Measurements from ENCODE around the gene HOXB1. TPM values are rescaled to one million over a fixed set of nuclear protein-coding genes. Genes with fewer than 3 reads are reported as not detected.

HOXB1 gene
- total RNA-seq, 1 donor from 2014 or later = not detected

- no peaks in the 10 kb centered on the region for H3K9me3 Mint-ChIP-seq (ENCODE audit: unreplicated experiment)
- H3K27ac Mint-ChIP-seq (ENCODE audit: unreplicated experiment) = peak overlapping the region; percentile 74
- H3K36me3 Mint-ChIP-seq (ENCODE audit: low read depth, unreplicated experiment) = peaks cover 21% of the 10 kb centered on the region
- peaks cover 26% of the 10 kb centered on the region for H3K27me3 Mint-ChIP-seq (ENCODE audit: unreplicated experiment)
- DNase-seq (ENCODE audit: low spot score) = no peak
- no peak for TF ChIP-seq CTCF (IDR thresholded peaks at IDR 0.05; ENCODE audit: unreplicated experiment)
- peak overlapping the region; percentile 71 for H3K4me3 Mint-ChIP-seq (ENCODE audit: unreplicated experiment)
- peaks cover 51% of the 10 kb centered on the region for H3K4me1 Mint-ChIP-seq (ENCODE audit: unreplicated experiment)
Observed at GRCh38 chr17:48546924-48547807, 16.4 kb upstream of the HOXB1 start.

DNA sequence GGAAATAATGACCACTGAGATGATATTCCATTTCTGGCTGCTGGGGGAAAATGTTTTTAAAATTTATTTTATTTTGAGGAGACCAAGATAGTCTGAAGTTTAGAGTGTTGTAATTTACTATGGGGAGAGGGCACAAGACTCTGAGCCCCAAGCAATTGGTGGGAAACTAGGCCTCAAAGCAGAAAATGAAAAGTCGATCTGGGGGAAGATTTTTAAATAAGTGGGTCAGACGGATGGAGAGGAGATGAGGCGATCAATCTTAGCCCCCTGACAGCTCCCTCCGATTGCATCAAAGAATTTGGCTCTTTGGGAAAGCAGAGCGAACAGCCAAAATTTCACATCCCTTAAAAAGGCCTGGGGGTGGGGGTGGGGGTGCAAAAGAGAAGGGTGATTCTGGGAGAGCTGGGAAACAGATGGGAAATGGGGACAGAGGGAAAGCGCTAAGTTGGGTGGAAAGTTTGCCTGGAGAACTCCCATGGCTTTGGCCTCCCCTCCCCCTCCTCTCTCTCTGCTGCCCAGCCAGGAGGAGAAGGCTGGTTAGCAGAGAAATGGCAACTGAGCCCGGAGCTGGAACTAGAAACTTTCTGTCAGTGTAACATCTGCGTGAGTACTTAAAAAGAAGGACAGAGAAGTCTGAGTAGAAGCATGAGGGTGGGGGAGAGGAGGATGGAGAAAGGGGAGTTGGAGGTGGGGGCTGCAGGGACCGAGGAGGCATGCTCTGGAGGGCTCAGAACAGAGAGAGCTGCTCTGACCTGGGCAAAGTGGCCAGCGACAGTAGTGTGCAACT lies 15.5 kb upstream of the HOXB1 start:
- H3K4me1 Mint-ChIP-seq (ENCODE audit: unreplicated experiment) = peaks cover 51% of the 10 kb centered on the region
- peaks cover 23% of the 10 kb centered on the region for H3K27me3 Mint-ChIP-seq (ENCODE audit: unreplicated experiment)
- no peak for TF ChIP-seq CTCF (IDR thresholded peaks at IDR 0.05; ENCODE audit: unreplicated experiment)
- H3K27ac Mint-ChIP-seq (ENCODE audit: unreplicated experiment) = peak overlapping the region; percentile 17
- H3K36me3 Mint-ChIP-seq (ENCODE audit: low read depth, unreplicated experiment) = peaks cover 17% of the 10 kb centered on the region
- DNase-seq (ENCODE audit: low spot score) = peak; percentile 41
- H3K4me3 Mint-ChIP-seq (ENCODE audit: unreplicated experiment) = peak overlapping the region; percentile 79
- no peaks in the 10 kb centered on the region for H3K9me3 Mint-ChIP-seq (ENCODE audit: unreplicated experiment)

DNA sequence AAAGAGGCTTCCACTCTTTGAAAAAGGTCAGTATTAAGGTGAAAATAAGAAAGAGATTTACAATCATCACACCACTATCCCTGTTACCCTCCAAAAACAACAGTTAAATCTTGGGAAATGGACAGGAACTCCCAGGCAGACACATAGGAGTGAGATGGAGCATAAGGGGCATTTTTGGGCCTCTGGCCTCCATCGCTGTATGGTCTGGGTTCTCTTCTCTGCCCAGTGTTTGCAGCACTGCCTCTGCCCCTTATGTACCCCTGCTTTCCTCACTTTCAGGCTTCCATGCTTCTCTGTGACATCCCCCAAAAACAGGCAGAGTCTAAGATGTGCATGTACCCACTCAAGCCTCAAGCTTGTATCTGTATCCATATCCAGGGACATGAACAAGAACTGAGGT lies 14.7 kb upstream of the HOXB1 start:
- Mint-ChIP-seq H3K27me3 (ENCODE audit: unreplicated experiment) (peaks cover 27% of the 10 kb centered on the region), H3K4me3 (ENCODE audit: unreplicated experiment) (peak overlapping the region; percentile 96), H3K27ac (ENCODE audit: unreplicated experiment) (peak overlapping the region; percentile 21), H3K36me3 (ENCODE audit: low read depth, unreplicated experiment) (peaks cover 17% of the 10 kb centered on the region), H3K4me1 (ENCODE audit: unreplicated experiment) (peaks cover 55% of the 10 kb centered on the region), H3K9me3 (ENCODE audit: unreplicated experiment) (no peaks in the 10 kb centered on the region)
- DNase-seq (ENCODE audit: low spot score) = no peak
- no peak for TF ChIP-seq CTCF (IDR thresholded peaks at IDR 0.05; ENCODE audit: unreplicated experiment)

GRCh38 chr17:48545022-48545375 lies 14.2 kb upstream of the HOXB1 start, which contains the start of gene HOXB2:
Gene HOXB2, minus strand, starts transcription at chr17:48545109. Its CDS starts 198 bp downstream, at chr17:48544911.
- Mint-ChIP-seq H3K27ac (ENCODE audit: unreplicated experiment) (peak within 1 kb of the TSS; percentile 79), H3K36me3 (ENCODE audit: low read depth, unreplicated experiment) (peaks cover 15% of the 10 kb centered on the region), H3K4me3 (ENCODE audit: unreplicated experiment) (peak within 1 kb of the TSS; percentile 96), H3K27me3 (ENCODE audit: unreplicated experiment) (peaks cover 26% of the 10 kb centered on the region), H3K9me3 (ENCODE audit: unreplicated experiment) (no peaks in the 10 kb centered on the region), H3K4me1 (ENCODE audit: unreplicated experiment) (peaks cover 55% of the 10 kb centered on the region)
- DNase-seq (ENCODE audit: low spot score) = no peak
- no peak for TF ChIP-seq CTCF (IDR thresholded peaks at IDR 0.05; ENCODE audit: unreplicated experiment)
